ENCODE results near the gene DNTT. TPM values are rescaled to one million over a fixed set of nuclear protein-coding genes. Genes with fewer than 3 reads are reported as not detected.

The DNTT gene
- total and polyA plus RNA-seq, 2 of the 13 experiments (the other 11 are each of a cell fraction or from before 2014, with no cell fraction given): not detected

DNA sequence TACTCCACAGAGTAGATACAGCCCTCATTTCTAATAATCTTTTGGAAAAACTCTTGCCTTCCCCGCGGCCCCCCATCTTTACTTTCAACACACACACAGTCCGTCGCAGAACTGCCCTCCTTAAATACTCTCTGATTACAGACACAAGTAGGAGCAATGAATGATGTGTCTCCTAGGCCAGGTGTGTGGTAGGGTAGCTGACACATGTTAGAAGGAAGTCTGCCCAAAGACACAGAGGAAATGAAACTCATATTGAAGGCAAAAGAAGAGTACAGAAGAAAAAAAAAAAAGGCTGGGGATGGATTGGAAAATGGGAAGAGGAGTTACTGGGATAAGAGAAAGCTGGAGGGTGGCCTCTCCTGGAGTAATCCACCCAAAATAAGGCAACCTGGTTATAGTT is 39.9 kb downstream of the DNTT start (continued):
- TF ChIP-seq PRDM4 (CRISPR knock-in tag; IDR thresholded peaks at IDR 0.05; ENCODE audit: borderline replicate concordance) (no peak), ZNF746 (CRISPR knock-in tag; IDR thresholded peaks at IDR 0.05) (no peak), ZNF577 (CRISPR knock-in tag; IDR thresholded peaks at IDR 0.05; ENCODE audit: borderline replicate concordance, low read depth) (no peak), NR2F2 (IDR thresholded peaks at IDR 0.05; ENCODE audit: borderline replicate concordance, low read depth) (no peak)

DNA sequence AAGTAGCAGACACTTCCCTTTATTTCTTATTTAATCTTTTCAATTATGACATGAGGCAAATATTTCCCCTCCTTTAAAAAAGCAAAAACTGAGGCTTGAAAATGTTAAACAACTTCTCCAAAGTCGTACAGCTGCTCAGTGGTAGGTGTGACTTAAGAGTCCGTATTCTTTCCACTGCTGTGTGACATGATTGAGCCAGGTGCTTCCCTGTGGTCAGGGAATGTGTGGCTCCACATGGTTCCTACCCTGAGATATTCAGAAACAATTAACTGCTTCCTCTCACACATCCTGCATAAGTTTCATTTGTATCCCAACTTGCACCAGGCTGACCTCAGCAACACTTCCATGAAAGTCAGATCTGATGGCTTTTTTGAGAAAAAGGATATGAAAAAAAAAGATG is 41.0 kb downstream of the DNTT start:
- FAIRE-seq (no peak), ATAC-seq (no peak), DNase-seq (ENCODE audit: low spot score) (no peak)
- H3K9me3 ChIP-seq (ENCODE audit: low read length): no peaks in the 10 kb centered on the region
- TF ChIP-seq ZC3H4 (CRISPR knock-in tag; IDR thresholded peaks at IDR 0.05; ENCODE audit: borderline replicate concordance) (no peak), PRMT3 (CRISPR knock-in tag; IDR thresholded peaks at IDR 0.05; ENCODE audit: borderline replicate concordance, low read depth) (no peak), ARHGAP35 (CRISPR knock-in tag; IDR thresholded peaks at IDR 0.05; ENCODE audit: borderline replicate concordance) (no peak), ADNP (CRISPR knock-in tag; IDR thresholded peaks at IDR 0.05) (no peak), MED1 (CRISPR knock-in tag; IDR thresholded peaks at IDR 0.05) (no peak), SNAPC5 (CRISPR knock-in tag; IDR thresholded peaks at IDR 0.05; ENCODE audit: borderline replicate concordance) (no peak), SOX5 (CRISPR knock-in tag; IDR thresholded peaks at IDR 0.05; ENCODE audit: borderline replicate concordance) (no peak), ZNF121 (CRISPR knock-in tag; IDR thresholded peaks at IDR 0.05) (no peak), ZNF232 (CRISPR knock-in tag; IDR thresholded peaks at IDR 0.05; ENCODE audit: borderline replicate concordance) (no peak)
- H4K20me1 ChIP-seq (ENCODE audit: insufficient read depth, low read length): no peaks in the 10 kb centered on the region
- ChIA-PET POLR2A (no interaction called here), CTCF (ENCODE audit: low intra/inter-chr PET ratio, low total read pairs) (no interaction called here)
- no peaks in the 10 kb centered on the region for H3K4me1 ChIP-seq (ENCODE audit: insufficient read depth, low read length)
- no peaks in the 10 kb centered on the region for H3K36me3 ChIP-seq (replicated peaks in 1 of 2; ENCODE audit: control insufficient read depth in 1 of 2, insufficient read depth in 2 of 2, low read length in 2 of 2)
- in situ Hi-C loops (cut with HindIII; ENCODE audit: extremely low pct_ligation_motif_present, low pct_unique_long_range_greater_than_20kb) (no loop called here), intact Hi-C loops (cut with micrococcal nuclease; ENCODE audit: unreplicated experiment) (no loop called here)
- no peak overlapping the region for H2AFZ ChIP-seq (ENCODE audit: low read length)
- H3K27ac ChIP-seq (ENCODE audit: extremely low read length, insufficient read depth, low read length): no peak overlapping the region
- no peaks in the 10 kb centered on the region for H3K79me2 ChIP-seq (ENCODE audit: insufficient read depth, low read length)
- BruUV-seq (replicated peaks): no TSS peak
- no peak overlapping the region for H3K4me2 ChIP-seq (ENCODE audit: low read depth, low read length)
- H3K4me3 ChIP-seq (replicated peaks in 1 of 3; ENCODE audit: insufficient read depth in 1 of 3, low read depth in 2 of 3, low read length in 3 of 3): no peak overlapping the region
- 15% methylated on average over 2 of the region's 2 CpGs for WGBS (ENCODE audit: low lambda C conversion rate)
- no peak overlapping the region for H3K9ac ChIP-seq (ENCODE audit: insufficient read depth, low read depth, low read length)
- H3K27me3 ChIP-seq (ENCODE audit: control insufficient read depth in 1 of 2, insufficient read depth in 2 of 2, low read length in 2 of 2): 0 out of 5 replicates have a peak, but pooled peaks cover 0 to 3% of the 10 kb centered on the region in 2 experiments
